Measurements from ENCODE around the gene SAXO1. TPM values are rescaled to one million over a fixed set of nuclear protein-coding genes. Genes with fewer than 3 reads are reported as not detected.

SAXO1 gene
- total RNA-seq, 1 donor from 2014 or later = 0.17 TPM

- H3K27me3 Mint-ChIP-seq (ENCODE audit: low read depth) = no peaks in the 10 kb centered on the region
- DNase-seq (ENCODE audit: low spot score) = no peak
- no peaks in the 10 kb centered on the region for H3K36me3 Mint-ChIP-seq (ENCODE audit: low read depth)
- H3K4me1 Mint-ChIP-seq (ENCODE audit: low read depth) = peaks cover 31% of the 10 kb centered on the region
- no peak overlapping the region for H3K4me3 Mint-ChIP-seq (ENCODE audit: unreplicated experiment)
- TF ChIP-seq CTCF (IDR thresholded peaks at IDR 0.05) = no peak
- H3K27ac Mint-ChIP-seq (ENCODE audit: unreplicated experiment) = peak overlapping the region; percentile 60
- no peaks in the 10 kb centered on the region for H3K9me3 Mint-ChIP-seq (ENCODE audit: low read depth)
Measured at GRCh38 chr9:18910916-18911315, 122.1 kb downstream of the SAXO1 start.

GRCh38 chr9:18910435-18910834 lies 122.6 kb downstream of the SAXO1 start:
- Mint-ChIP-seq H3K4me1 (ENCODE audit: low read depth) (peaks cover 36% of the 10 kb centered on the region), H3K27me3 (ENCODE audit: low read depth) (no peaks in the 10 kb centered on the region), H3K27ac (ENCODE audit: unreplicated experiment) (no peak overlapping the region), H3K4me3 (ENCODE audit: unreplicated experiment) (no peak overlapping the region), H3K9me3 (ENCODE audit: low read depth) (no peaks in the 10 kb centered on the region), H3K36me3 (ENCODE audit: low read depth) (no peaks in the 10 kb centered on the region)
- no peak for DNase-seq (ENCODE audit: low spot score)
- no peak for TF ChIP-seq CTCF (IDR thresholded peaks at IDR 0.05)

DNA sequence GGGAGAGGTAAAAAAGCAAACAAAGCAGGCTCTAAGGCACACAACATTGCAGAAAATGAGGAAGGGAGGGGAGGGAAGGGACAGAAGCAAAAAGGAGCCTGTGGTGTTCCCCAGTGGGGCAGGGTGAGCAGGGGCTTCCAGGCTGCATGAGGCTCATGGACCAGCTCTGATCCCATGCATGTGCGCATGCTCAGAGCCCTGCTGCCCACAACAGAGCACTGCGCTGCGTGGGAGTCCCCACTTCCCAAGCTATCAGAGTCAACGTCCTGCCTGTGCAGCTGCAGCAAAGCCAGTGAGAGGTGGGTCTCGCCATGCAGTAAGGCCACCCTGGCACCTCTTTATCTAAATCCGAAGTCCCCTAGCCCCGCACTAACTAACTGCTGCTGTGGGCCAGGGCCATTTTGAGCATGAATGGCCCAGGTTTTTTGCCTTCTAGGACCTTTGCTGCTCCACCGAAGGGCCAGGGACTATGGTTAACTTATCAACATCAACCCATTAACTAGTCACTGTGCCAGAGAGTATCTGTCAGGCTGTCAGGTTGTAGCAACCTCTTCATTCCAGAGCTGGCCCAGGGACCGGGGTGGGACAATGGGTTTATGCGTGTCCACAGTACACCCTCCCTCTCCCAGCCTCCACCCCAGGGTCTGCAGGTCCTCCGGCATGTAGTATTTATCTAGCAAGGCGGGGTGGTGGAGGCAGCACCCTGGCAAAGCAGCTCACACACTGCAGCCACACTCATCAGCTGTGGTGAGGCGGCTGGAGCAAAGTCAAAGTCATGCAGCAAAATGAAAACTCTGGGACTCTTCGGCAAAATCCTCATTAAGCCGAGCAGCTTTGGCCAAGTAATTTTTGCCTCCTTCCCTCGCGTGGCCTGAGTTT lies 123.6 kb downstream of the SAXO1 start:
- H3K27me3 Mint-ChIP-seq (ENCODE audit: low read depth) = no peaks in the 10 kb centered on the region
- H3K36me3 Mint-ChIP-seq (ENCODE audit: low read depth) = no peaks in the 10 kb centered on the region
- no peak for DNase-seq (ENCODE audit: low spot score)
- TF ChIP-seq CTCF (IDR thresholded peaks at IDR 0.05) = no peak
- peaks cover 41% of the 10 kb centered on the region for H3K4me1 Mint-ChIP-seq (ENCODE audit: low read depth)
- H3K4me3 Mint-ChIP-seq (ENCODE audit: unreplicated experiment) = no peak overlapping the region
- H3K27ac Mint-ChIP-seq (ENCODE audit: unreplicated experiment) = no peak overlapping the region
- no peaks in the 10 kb centered on the region for H3K9me3 Mint-ChIP-seq (ENCODE audit: low read depth)

GRCh38 chr9:18907927-18908625 lies 124.9 kb downstream of the SAXO1 start:
- peaks cover 38% of the 10 kb centered on the region for H3K4me1 Mint-ChIP-seq (ENCODE audit: low read depth)
- no peak overlapping the region for H3K27ac Mint-ChIP-seq (ENCODE audit: unreplicated experiment)
- TF ChIP-seq CTCF (IDR thresholded peaks at IDR 0.05) = no peak

GRCh38 chr9:18906656-18907395 lies 126.2 kb downstream of the SAXO1 start:
- no peak for DNase-seq (ENCODE audit: low spot score)
- Mint-ChIP-seq H3K9me3 (ENCODE audit: low read depth) (peaks cover 14% of the 10 kb centered on the region), H3K27ac (ENCODE audit: unreplicated experiment) (no peak overlapping the region), H3K36me3 (ENCODE audit: low read depth) (peaks cover 4% of the 10 kb centered on the region), H3K27me3 (ENCODE audit: low read depth) (no peaks in the 10 kb centered on the region), H3K4me1 (ENCODE audit: low read depth) (peaks cover 38% of the 10 kb centered on the region), H3K4me3 (ENCODE audit: unreplicated experiment) (no peak overlapping the region)
- no peak for TF ChIP-seq CTCF (IDR thresholded peaks at IDR 0.05)

More at GRCh38 chr9:18907927-18908625, 124.9 kb downstream of the SAXO1 start:
- Mint-ChIP-seq H3K36me3 (ENCODE audit: low read depth) (no peaks in the 10 kb centered on the region), H3K27me3 (ENCODE audit: low read depth) (no peaks in the 10 kb centered on the region), H3K9me3 (ENCODE audit: low read depth) (peaks cover 3% of the 10 kb centered on the region), H3K4me3 (ENCODE audit: unreplicated experiment) (no peak overlapping the region)
- no peak for DNase-seq (ENCODE audit: low spot score)

All from chondrocyte (in vitro differentiated cells).